WTC11 (cell line): ENCODE results near the gene IGFBP4. TPM values are rescaled to one million over a fixed set of nuclear protein-coding genes. Genes with fewer than 3 reads are reported as not detected.

ENCODE experiments used
- ATAC-seq: fragments of 200-7000 bp; cut with Tn5 transposase; 2 replicates; pipeline ENCODE4 v1.10.0; 2021; ENCODE audit warnings: mild to moderate bottlenecking, moderate library complexity
- CTCF ChIA-PET: fragments of 300-600 bp; sonication (Branson Sonifier 250); formaldehyde crosslinking; loops from one replicate; lab custom pipeline; 2021; ENCODE audit warnings: antibody characterized with exemption; lab: Charles Lee
- POLR2A ChIA-PET: fragments of 350-600 bp; sonication (Branson Sonifier 250); formaldehyde crosslinking; loops from one replicate; lab custom pipeline; 2021; ENCODE audit warnings: antibody characterized with exemption; lab: Charles Lee
- DNase-seq: peaks from one replicate; pipeline ENCODE4 v3.0.0; 2021; ENCODE audit warnings: low spot score
- H3K27ac Mint-ChIP-seq: 2 replicates; pipeline ENCODE4 v1.8.0; 2021; ENCODE audit warnings: mixed read lengths
- H3K27me3 Mint-ChIP-seq: 2 replicates; pipeline ENCODE4 v1.8.0; 2021; ENCODE audit warnings: low read depth, mild to moderate bottlenecking, moderate library complexity, mixed read lengths
- H3K36me3 Mint-ChIP-seq: 2 replicates; pipeline ENCODE4 v1.8.0; 2021; ENCODE audit warnings: mixed read lengths
- H3K4me1 Mint-ChIP-seq: 2 replicates; pipeline ENCODE4 v1.8.0; 2022; ENCODE audit warnings: mixed read lengths
- H3K4me3 Mint-ChIP-seq: 2 replicates; pipeline ENCODE4 v1.8.0; 2021; ENCODE audit warnings: mild to moderate bottlenecking, moderate library complexity, mixed read lengths
- H3K9me3 Mint-ChIP-seq: 2 replicates; pipeline ENCODE4 v1.8.0; 2021; ENCODE audit warnings: mixed read lengths
- CBFB ChIP-seq: sonication (generic); formaldehyde crosslinking; IDR thresholded peaks from 2 replicates; pipeline ENCODE4 v1.8.1; 2022; ENCODE audit warnings: mild to moderate bottlenecking, low read depth, missing genetic modification reagents
- CREM ChIP-seq: sonication (generic); formaldehyde crosslinking; IDR thresholded peaks from 2 replicates; pipeline ENCODE4 v1.8.1; 2022; ENCODE audit warnings: mild to moderate bottlenecking, missing genetic modification reagents, moderate library complexity
- EMX1 ChIP-seq: fragments of 250-450 bp; sonication (Bioruptor Pico); IDR thresholded peaks from 2 replicates; pipeline ENCODE4 v1.8.0; 2021; ENCODE audit warnings: mild to moderate bottlenecking
- JAZF1 ChIP-seq: fragments of 250-450 bp; sonication (Bioruptor Pico); IDR thresholded peaks from 2 replicates; pipeline ENCODE4 v1.9.0; 2021; ENCODE audit warnings: moderate library complexity, mild to moderate bottlenecking, inconsistent platforms
- MYBL2 ChIP-seq: sonication (generic); formaldehyde crosslinking; IDR thresholded peaks from 2 replicates; pipeline ENCODE4 v1.8.1; 2023; ENCODE audit warnings: mild to moderate bottlenecking, moderate library complexity, missing genetic modification reagents
- NFE2L1 ChIP-seq: sonication (generic); formaldehyde crosslinking; IDR thresholded peaks from 2 replicates; pipeline ENCODE4 v1.8.1; 2023; ENCODE audit warnings: missing genetic modification reagents
- OVOL2 ChIP-seq: fragments of 250-450 bp; sonication (Bioruptor Pico); IDR thresholded peaks from 2 replicates; pipeline ENCODE4 v1.9.0; 2021; ENCODE audit warnings: mild to moderate bottlenecking, borderline replicate concordance
- PRRX2 ChIP-seq: fragments of 250-450 bp; sonication (Bioruptor Pico); IDR thresholded peaks from 2 replicates; pipeline ENCODE4 v1.8.0; 2021; ENCODE audit warnings: mild to moderate bottlenecking
- RORB ChIP-seq: fragments of 250-450 bp; sonication (Bioruptor Pico); IDR thresholded peaks from 2 replicates; pipeline ENCODE4 v1.9.0; 2021; ENCODE audit warnings: mild to moderate bottlenecking
- SOX15 ChIP-seq: fragments of 250-450 bp; sonication (Bioruptor Pico); IDR thresholded peaks from 2 replicates; pipeline ENCODE4 v1.9.0; 2021; ENCODE audit warnings: mild to moderate bottlenecking
- TP53 ChIP-seq: sonication (generic); formaldehyde crosslinking; IDR thresholded peaks from 2 replicates; pipeline ENCODE4 v1.8.1; 2023; ENCODE audit warnings: mild to moderate bottlenecking, missing genetic modification reagents
- ZNF396 ChIP-seq: fragments of 250-450 bp; sonication (Bioruptor Pico); IDR thresholded peaks from 2 replicates; pipeline ENCODE4 v1.8.0; 2021; ENCODE audit warnings: mild to moderate bottlenecking, moderate library complexity, borderline replicate concordance
- ZNF416 ChIP-seq: fragments of 250-450 bp; sonication (Bioruptor Pico); IDR thresholded peaks from 2 replicates; pipeline ENCODE4 v1.9.0; 2021; ENCODE audit warnings: mild to moderate bottlenecking, inconsistent platforms
- ZNF671 ChIP-seq: fragments of 250-450 bp; sonication (Bioruptor Pico); IDR thresholded peaks from 2 replicates; pipeline ENCODE4 v1.8.0; 2021; ENCODE audit warnings: mild to moderate bottlenecking
- total RNA-seq: library from RNA; stranded (reverse); gene quantifications from 3 replicates; pipeline ENCODE4 v1.2.3, GENCODE V29; 2021
- TF ChIP-seq, protein P1 (sequence below): fragments of 200-600 bp; IDR thresholded peaks from 2 replicates; pipeline ENCODE4 v1.8.0; 2022; ENCODE audit warnings: antibody characterized with exemption
- TF ChIP-seq, protein P2 (sequence below): sonication (generic); formaldehyde crosslinking; conservative IDR thresholded peaks from 2 replicates; pipeline ENCODE4 v1.8.1; 2022; ENCODE audit warnings: mild to moderate bottlenecking, missing genetic modification reagents
- TF ChIP-seq, protein P3 (sequence below): sonication (generic); formaldehyde crosslinking; IDR thresholded peaks from 2 replicates; pipeline ENCODE4 v1.8.1; 2023; ENCODE audit warnings: mild to moderate bottlenecking, missing genetic modification reagents
- TF ChIP-seq, protein P4 (sequence below): sonication (generic); formaldehyde crosslinking; IDR thresholded peaks from 2 replicates; pipeline ENCODE4 v1.8.1; 2023; ENCODE audit warnings: mild to moderate bottlenecking, missing genetic modification reagents, moderate library complexity
- TF ChIP-seq, protein P5 (sequence below): sonication (generic); formaldehyde crosslinking; IDR thresholded peaks from 2 replicates; pipeline ENCODE4 v1.8.0; 2022; ENCODE audit warnings: mild to moderate bottlenecking, missing genetic modification reagents
- TF ChIP-seq, protein P6 (sequence below): sonication (generic); formaldehyde crosslinking; IDR thresholded peaks from 2 replicates; pipeline ENCODE4 v1.8.0; 2022; ENCODE audit warnings: mild to moderate bottlenecking, missing genetic modification reagents
- TF ChIP-seq, protein P7 (sequence below): sonication (generic); formaldehyde crosslinking; IDR thresholded peaks from 2 replicates; pipeline ENCODE4 v1.8.1; 2022; ENCODE audit warnings: low read depth, mild to moderate bottlenecking, moderate library complexity, missing genetic modification reagents, borderline replicate concordance

Gene IGFBP4
- total RNA-seq, 1 experiment from 2014 or later = 172 TPM

DNA sequence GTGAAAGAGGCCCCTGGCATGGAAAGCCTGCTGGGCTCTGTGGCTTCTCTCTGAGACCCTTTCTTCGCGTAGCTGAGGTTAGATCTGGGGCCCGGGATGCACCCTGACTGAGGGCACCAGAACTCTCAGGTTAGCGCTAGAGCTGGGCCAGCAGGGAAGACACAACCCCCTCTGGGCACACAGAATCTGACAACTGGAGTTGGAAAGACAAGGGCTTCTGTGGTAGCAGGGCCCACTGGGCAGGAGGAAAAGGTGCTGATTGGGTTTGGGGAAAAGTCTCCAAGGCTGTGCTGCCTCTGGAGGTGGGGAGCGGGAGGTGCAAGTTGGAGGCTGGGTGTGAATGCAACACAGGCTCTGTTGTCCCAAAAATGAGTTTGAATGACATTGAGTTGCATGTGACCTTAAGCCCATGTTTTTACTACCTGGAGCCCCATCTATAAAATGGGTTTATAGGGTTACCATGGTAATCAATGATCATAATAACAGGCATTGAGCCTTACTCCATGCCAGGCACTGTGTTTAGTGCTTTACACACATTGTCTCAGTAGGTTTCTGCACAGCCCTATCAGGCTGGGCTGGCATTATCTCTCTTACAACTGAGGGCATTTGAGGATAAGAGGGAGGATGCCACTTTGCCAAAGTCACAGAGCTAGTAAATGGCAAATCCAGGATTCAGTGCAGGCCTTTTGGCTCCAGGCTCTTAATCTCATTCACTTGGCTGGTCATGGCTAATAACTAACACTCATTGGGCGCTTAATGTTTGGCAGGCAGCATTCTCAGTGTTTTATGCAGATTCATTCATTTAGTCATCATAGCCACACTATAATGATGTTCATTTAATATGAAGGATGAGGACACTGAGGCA, 9.5 kb upstream of the IGFBP4 start:
- H3K4me1 Mint-ChIP-seq = peaks cover 6% of the 10 kb centered on the region
- no peak for TF ChIP-seq ZNF671 (CRISPR knock-in tag)
- TF ChIP-seq, protein P1, sequence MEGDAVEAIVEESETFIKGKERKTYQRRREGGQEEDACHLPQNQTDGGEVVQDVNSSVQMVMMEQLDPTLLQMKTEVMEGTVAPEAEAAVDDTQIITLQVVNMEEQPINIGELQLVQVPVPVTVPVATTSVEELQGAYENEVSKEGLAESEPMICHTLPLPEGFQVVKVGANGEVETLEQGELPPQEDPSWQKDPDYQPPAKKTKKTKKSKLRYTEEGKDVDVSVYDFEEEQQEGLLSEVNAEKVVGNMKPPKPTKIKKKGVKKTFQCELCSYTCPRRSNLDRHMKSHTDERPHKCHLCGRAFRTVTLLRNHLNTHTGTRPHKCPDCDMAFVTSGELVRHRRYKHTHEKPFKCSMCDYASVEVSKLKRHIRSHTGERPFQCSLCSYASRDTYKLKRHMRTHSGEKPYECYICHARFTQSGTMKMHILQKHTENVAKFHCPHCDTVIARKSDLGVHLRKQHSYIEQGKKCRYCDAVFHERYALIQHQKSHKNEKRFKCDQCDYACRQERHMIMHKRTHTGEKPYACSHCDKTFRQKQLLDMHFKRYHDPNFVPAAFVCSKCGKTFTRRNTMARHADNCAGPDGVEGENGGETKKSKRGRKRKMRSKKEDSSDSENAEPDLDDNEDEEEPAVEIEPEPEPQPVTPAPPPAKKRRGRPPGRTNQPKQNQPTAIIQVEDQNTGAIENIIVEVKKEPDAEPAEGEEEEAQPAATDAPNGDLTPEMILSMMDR = peak; percentile 66
- peak; percentile 98 for ATAC-seq
- peaks cover 2% of the 10 kb centered on the region; the same call in 1 of the 2 replicates for H3K27me3 Mint-ChIP-seq
- H3K27ac Mint-ChIP-seq = no peak overlapping the region
- ChIA-PET CTCF (interaction anchor here (0.6 to 2.5 kb wide), 15 partner anchors 9 to 145 kb away, joined by 3 to 17 read pairs (median 3); partner anchors contain the start of genes IGFBP4 and TOP2A), POLR2A (no interaction called here)
- peak; percentile 75 for DNase-seq
- peaks cover 9% of the 10 kb centered on the region; the same call in 1 of the 2 replicates for H3K9me3 Mint-ChIP-seq
- H3K4me3 Mint-ChIP-seq = no peak overlapping the region
- H3K36me3 Mint-ChIP-seq = no peaks in the 10 kb centered on the region

DNA sequence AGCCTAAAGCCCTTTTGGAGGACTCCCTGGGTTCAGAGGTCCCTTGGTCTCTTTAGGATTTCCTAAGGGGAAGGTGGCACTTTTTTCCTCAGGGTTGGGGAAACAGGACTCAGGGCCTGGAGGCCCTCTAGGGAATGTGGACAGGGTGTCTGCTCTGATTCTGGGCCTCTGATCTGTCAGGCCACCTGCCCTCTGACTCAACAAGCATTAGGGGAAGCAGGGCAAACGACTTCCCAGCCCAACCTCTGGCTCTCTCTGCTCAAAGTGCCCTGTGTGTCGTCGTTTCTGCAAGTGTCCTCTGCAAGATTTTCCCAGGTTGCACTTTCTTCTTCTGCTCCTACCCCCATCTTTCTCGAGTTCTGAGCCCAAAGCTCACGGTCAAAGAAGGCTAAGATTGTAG, 6.6 kb upstream of the IGFBP4 start:
- H3K27ac Mint-ChIP-seq = no peak overlapping the region
- no peak for DNase-seq

More for the DNA sequence above, 6.6 kb upstream of the IGFBP4 start:
- ChIA-PET CTCF (interaction anchor here (1.8 to 17.3 kb wide), 4 partner anchors 11 to 39 kb away, joined by 3 to 293 read pairs (median 7); partner anchors contain the start of gene TOP2A), POLR2A (no interaction called here)
- ATAC-seq = no peak
- Mint-ChIP-seq H3K27me3 (peaks cover 4% of the 10 kb centered on the region), H3K4me1 (peaks cover 10% of the 10 kb centered on the region), H3K4me3 (no peak overlapping the region), H3K36me3 (no peaks in the 10 kb centered on the region), H3K9me3 (no peaks in the 10 kb centered on the region)
- TF ChIP-seq RORB (CRISPR knock-in tag) (no peak), CBFB (CRISPR knock-in tag) (no peak), ZNF396 (CRISPR knock-in tag) (no peak), EMX1 (CRISPR knock-in tag) (no peak), CREM (CRISPR knock-in tag) (no peak), PRRX2 (no peak), MYBL2 (CRISPR knock-in tag) (no peak), OVOL2 (CRISPR knock-in tag) (no peak), NFE2L1 (CRISPR knock-in tag) (no peak), TP53 (CRISPR knock-in tag) (no peak), SOX15 (CRISPR knock-in tag) (no peak), ZNF416 (CRISPR knock-in tag) (no peak), JAZF1 (CRISPR knock-in tag) (no peak)
- TF ChIP-seq, protein P2, sequence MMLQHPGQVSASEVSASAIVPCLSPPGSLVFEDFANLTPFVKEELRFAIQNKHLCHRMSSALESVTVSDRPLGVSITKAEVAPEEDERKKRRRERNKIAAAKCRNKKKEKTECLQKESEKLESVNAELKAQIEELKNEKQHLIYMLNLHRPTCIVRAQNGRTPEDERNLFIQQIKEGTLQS = no peak
- TF ChIP-seq, protein P3, sequence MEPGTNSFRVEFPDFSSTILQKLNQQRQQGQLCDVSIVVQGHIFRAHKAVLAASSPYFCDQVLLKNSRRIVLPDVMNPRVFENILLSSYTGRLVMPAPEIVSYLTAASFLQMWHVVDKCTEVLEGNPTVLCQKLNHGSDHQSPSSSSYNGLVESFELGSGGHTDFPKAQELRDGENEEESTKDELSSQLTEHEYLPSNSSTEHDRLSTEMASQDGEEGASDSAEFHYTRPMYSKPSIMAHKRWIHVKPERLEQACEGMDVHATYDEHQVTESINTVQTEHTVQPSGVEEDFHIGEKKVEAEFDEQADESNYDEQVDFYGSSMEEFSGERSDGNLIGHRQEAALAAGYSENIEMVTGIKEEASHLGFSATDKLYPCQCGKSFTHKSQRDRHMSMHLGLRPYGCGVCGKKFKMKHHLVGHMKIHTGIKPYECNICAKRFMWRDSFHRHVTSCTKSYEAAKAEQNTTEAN (CRISPR knock-in tag) = no peak
- TF ChIP-seq, protein P4, sequence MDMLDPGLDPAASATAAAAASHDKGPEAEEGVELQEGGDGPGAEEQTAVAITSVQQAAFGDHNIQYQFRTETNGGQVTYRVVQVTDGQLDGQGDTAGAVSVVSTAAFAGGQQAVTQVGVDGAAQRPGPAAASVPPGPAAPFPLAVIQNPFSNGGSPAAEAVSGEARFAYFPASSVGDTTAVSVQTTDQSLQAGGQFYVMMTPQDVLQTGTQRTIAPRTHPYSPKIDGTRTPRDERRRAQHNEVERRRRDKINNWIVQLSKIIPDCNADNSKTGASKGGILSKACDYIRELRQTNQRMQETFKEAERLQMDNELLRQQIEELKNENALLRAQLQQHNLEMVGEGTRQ (CRISPR knock-in tag) = no peak
- TF ChIP-seq, protein P5, sequence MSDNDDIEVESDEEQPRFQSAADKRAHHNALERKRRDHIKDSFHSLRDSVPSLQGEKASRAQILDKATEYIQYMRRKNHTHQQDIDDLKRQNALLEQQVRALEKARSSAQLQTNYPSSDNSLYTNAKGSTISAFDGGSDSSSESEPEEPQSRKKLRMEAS (CRISPR knock-in tag) = no peak
- TF ChIP-seq, protein P6, sequence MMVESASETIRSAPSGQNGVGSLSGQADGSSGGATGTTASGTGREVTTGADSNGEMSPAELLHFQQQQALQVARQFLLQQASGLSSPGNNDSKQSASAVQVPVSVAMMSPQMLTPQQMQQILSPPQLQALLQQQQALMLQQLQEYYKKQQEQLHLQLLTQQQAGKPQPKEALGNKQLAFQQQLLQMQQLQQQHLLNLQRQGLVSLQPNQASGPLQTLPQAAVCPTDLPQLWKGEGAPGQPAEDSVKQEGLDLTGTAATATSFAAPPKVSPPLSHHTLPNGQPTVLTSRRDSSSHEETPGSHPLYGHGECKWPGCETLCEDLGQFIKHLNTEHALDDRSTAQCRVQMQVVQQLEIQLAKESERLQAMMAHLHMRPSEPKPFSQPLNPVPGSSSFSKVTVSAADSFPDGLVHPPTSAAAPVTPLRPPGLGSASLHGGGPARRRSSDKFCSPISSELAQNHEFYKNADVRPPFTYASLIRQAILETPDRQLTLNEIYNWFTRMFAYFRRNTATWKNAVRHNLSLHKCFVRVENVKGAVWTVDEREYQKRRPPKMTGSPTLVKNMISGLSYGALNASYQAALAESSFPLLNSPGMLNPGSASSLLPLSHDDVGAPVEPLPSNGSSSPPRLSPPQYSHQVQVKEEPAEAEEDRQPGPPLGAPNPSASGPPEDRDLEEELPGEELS = no peak
- TF ChIP-seq, protein P7, sequence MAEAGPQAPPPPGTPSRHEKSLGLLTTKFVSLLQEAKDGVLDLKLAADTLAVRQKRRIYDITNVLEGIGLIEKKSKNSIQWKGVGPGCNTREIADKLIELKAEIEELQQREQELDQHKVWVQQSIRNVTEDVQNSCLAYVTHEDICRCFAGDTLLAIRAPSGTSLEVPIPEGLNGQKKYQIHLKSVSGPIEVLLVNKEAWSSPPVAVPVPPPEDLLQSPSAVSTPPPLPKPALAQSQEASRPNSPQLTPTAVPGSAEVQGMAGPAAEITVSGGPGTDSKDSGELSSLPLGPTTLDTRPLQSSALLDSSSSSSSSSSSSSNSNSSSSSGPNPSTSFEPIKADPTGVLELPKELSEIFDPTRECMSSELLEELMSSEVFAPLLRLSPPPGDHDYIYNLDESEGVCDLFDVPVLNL (CRISPR knock-in tag) = no peak
